ENCODE data around the gene RIPOR3. TPM values are rescaled to one million over a fixed set of nuclear protein-coding genes. Genes with fewer than 3 reads are reported as not detected.
"Not testable (repeated sequence)": the region's sequence is repeated elsewhere in the genome, so short reads cannot be mapped to it uniquely, and the experiment has no call there.

Gene RIPOR3
- total and polyA plus RNA-seq, 2 experiments from 2014 or later, result 5.6 to 5.7 TPM

GRCh38 chr20:50701041-50701963, 10.0 kb upstream of the RIPOR3 start:
- H3K4me1 ChIP-seq (ENCODE audit: insufficient read depth), result peaks cover 11% of the 10 kb centered on the region
- H3K79me2 ChIP-seq, result no peaks in the 10 kb centered on the region
- H3K4me3 ChIP-seq, result no peak overlapping the region
- H3K9me2 ChIP-seq (replicated peaks; ENCODE audit: insufficient read depth), result no peaks in the 10 kb centered on the region
- TF ChIP-seq CTCF (IDR thresholded peaks at IDR 0.05; ENCODE audit: poor library complexity) (no peak), EZH2 (IDR thresholded peaks at IDR 0.05; ENCODE audit: borderline replicate concordance) (no peak)
- no peaks in the 10 kb centered on the region for H4K20me1 ChIP-seq (ENCODE audit: insufficient read depth, poor library complexity, severe bottlenecking)
- H3K4me2 ChIP-seq, result no peak overlapping the region
- no peaks in the 10 kb centered on the region for H3K9me3 ChIP-seq (ENCODE audit: low read depth)
- H3K27me3 ChIP-seq, result no peaks in the 10 kb centered on the region
- DNase-seq (ENCODE audit: low spot score), result no peak
- H2AFZ ChIP-seq, result no peak overlapping the region
- 46% methylated on average over 11 of the region's 11 CpGs for WGBS (ENCODE audit: low lambda C conversion rate, missing lambda C conversion rate)
- H3K27ac ChIP-seq, result peak overlapping the region; percentile 39
- H3K36me3 ChIP-seq (replicated peaks; ENCODE audit: insufficient read depth, low read depth), result no peaks in the 10 kb centered on the region

- no peaks in the 10 kb centered on the region for H3K79me2 ChIP-seq
- no peak overlapping the region for H3K4me3 ChIP-seq
- DNase-seq (ENCODE audit: low spot score), result no peak
- H3K4me1 ChIP-seq (ENCODE audit: insufficient read depth), result peaks cover 11% of the 10 kb centered on the region
- H2AFZ ChIP-seq, result no peak overlapping the region
- H3K27ac ChIP-seq, result no peak overlapping the region
- H3K27me3 ChIP-seq, result no peaks in the 10 kb centered on the region
- WGBS (ENCODE audit: low lambda C conversion rate, missing lambda C conversion rate), result 99% methylated on average over 5 of the region's 5 CpGs
- no peaks in the 10 kb centered on the region for H3K9me2 ChIP-seq (replicated peaks; ENCODE audit: insufficient read depth)
- no peaks in the 10 kb centered on the region for H3K36me3 ChIP-seq (replicated peaks; ENCODE audit: insufficient read depth, low read depth)
- H3K9me3 ChIP-seq (ENCODE audit: low read depth), result no peaks in the 10 kb centered on the region
- H4K20me1 ChIP-seq (ENCODE audit: insufficient read depth, poor library complexity, severe bottlenecking), result no peaks in the 10 kb centered on the region
- no peak overlapping the region for H3K4me2 ChIP-seq
- TF ChIP-seq CTCF (IDR thresholded peaks at IDR 0.05; ENCODE audit: poor library complexity) (no peak), EZH2 (IDR thresholded peaks at IDR 0.05; ENCODE audit: borderline replicate concordance) (no peak), EZH2phosphoT487 (IDR thresholded peaks at IDR 0.05; ENCODE audit: low read depth, severe bottlenecking, unreplicated experiment) (no peak)
Measured at GRCh38 chr20:50699688-50700087, 8.3 kb upstream of the RIPOR3 start.

GRCh38 chr20:50698255-50698654, 6.9 kb upstream of the RIPOR3 start:
- peaks cover 11% of the 10 kb centered on the region for H3K4me1 ChIP-seq (ENCODE audit: insufficient read depth)
- not testable (repeated sequence) for H3K27ac ChIP-seq; H3K9me2 ChIP-seq (replicated peaks; ENCODE audit: insufficient read depth); DNase-seq (ENCODE audit: low spot score); H3K36me3 ChIP-seq (replicated peaks; ENCODE audit: insufficient read depth, low read depth); H3K79me2 ChIP-seq; H3K27me3 ChIP-seq; H4K20me1 ChIP-seq (ENCODE audit: insufficient read depth, poor library complexity, severe bottlenecking); H3K9me3 ChIP-seq (ENCODE audit: low read depth); H3K4me2 ChIP-seq; H2AFZ ChIP-seq; H3K4me3 ChIP-seq
- 97% methylated on average over 7 of the region's 7 CpGs for WGBS (ENCODE audit: low lambda C conversion rate, missing lambda C conversion rate)

- Histone ChIP-seq H3K4me2 (no peak overlapping the region), H3K27ac (no peak overlapping the region), H3K4me1 (ENCODE audit: insufficient read depth) (peaks cover 23% of the 10 kb centered on the region), H3K36me3 (replicated peaks; ENCODE audit: insufficient read depth, low read depth) (no peaks in the 10 kb centered on the region), H3K9me3 (ENCODE audit: low read depth) (no peaks in the 10 kb centered on the region), H3K79me2 (no peaks in the 10 kb centered on the region), H3K4me3 (no peak overlapping the region), H3K27me3 (no peaks in the 10 kb centered on the region), H3K9me2 (replicated peaks; ENCODE audit: insufficient read depth) (no peaks in the 10 kb centered on the region), H2AFZ (no peak overlapping the region), H4K20me1 (ENCODE audit: insufficient read depth, poor library complexity, severe bottlenecking) (no peaks in the 10 kb centered on the region)
- TF ChIP-seq EZH2phosphoT487 (IDR thresholded peaks at IDR 0.05; ENCODE audit: low read depth, severe bottlenecking, unreplicated experiment) (no peak), CTCF (IDR thresholded peaks at IDR 0.05; ENCODE audit: poor library complexity) (no peak), EZH2 (IDR thresholded peaks at IDR 0.05; ENCODE audit: borderline replicate concordance) (no peak)
- no peak for DNase-seq (ENCODE audit: low spot score)
- WGBS (ENCODE audit: low lambda C conversion rate, missing lambda C conversion rate), result 80% methylated on average over 9 of the region's 9 CpGs
Measured at GRCh38 chr20:50695135-50695872, 4.0 kb upstream of the RIPOR3 start.

Data from hepatocyte (in vitro differentiated cells).